Right atrium auricular region (tissue), 2 donors: ENCODE measurements around the gene GLIS2. TPM values are rescaled to one million over a fixed set of nuclear protein-coding genes. Genes with fewer than 3 reads are reported as not detected.
"Not testable (repeated sequence)": the region's sequence is repeated elsewhere in the genome, so short reads cannot be mapped to it uniquely, and the experiment has no call there.

ENCODE experiments used
- DNase-seq: peaks from one replicate; pipeline ENCODE4 v3.0.0-alpha.2; 2019; ENCODE audit warnings: low spot score
- H3K27ac ChIP-seq, 2 donors: fragments of 200-600 bp; sonication (generic); 1 replicate in 1 of 2; 2 replicates in 1 of 2; pipeline ENCODE4 v1.5.1; 2016 to 2019
- H3K27me3 ChIP-seq, 2 donors: fragments of 200-600 bp; sonication (generic); one replicate each; pipeline versions ENCODE4 v1.5.1 to v1.6.0; 2017 to 2019
- H3K36me3 ChIP-seq: fragments of 200-600 bp; sonication (generic); one replicate; pipeline ENCODE4 v1.5.1; 2016
- H3K4me1 ChIP-seq, 2 donors: fragments of 200-600 bp; sonication (generic); one replicate each; pipeline versions ENCODE4 v1.5.1 to v1.6.0; 2017 to 2019
- H3K4me3 ChIP-seq, 2 donors: fragments of 200-600 bp; sonication (generic); 1 replicate in 1 of 2; 2 replicates in 1 of 2; pipeline ENCODE4 v1.5.1; 2017 to 2019; ENCODE audit warnings: mild to moderate bottlenecking in 1 of 2, moderate library complexity in 1 of 2
- H3K9me3 ChIP-seq, 2 donors: fragments of 200-600 bp; sonication (generic); one replicate each; pipeline ENCODE4 v1.5.1; 2019
- CTCF ChIP-seq, 2 donors: fragments of 200-600 bp; sonication (generic); IDR thresholded peaks; one replicate each; pipeline ENCODE4 v1.5.1; 2019; ENCODE audit warnings: antibody characterized with exemption in 2 of 2
- total RNA-seq, 2 donors: library from RNA; depleted of rRNA; stranded (reverse); fragments of >200 nt; gene quantifications; one replicate each; pipeline ENCODE4 v1.1.0, GENCODE V29; 2016

The GLIS2 gene
- total RNA-seq, 2 donors from 2014 or later, result 10.3 to 16.0 TPM

- Histone ChIP-seq H3K4me3 (no peak overlapping the region), H3K36me3 (no peaks in the 10 kb centered on the region), H3K27me3 (no peaks in the 10 kb centered on the region), H3K27ac (no peak overlapping the region), H3K4me1 (peaks cover 0 to 49% of the 10 kb centered on the region in 2 donors), H3K9me3 (no peaks in the 10 kb centered on the region)
- DNase-seq, result no peak
- no peak for TF ChIP-seq CTCF (IDR thresholded peaks at IDR 0.05)
Observed at GRCh38 chr16:4342866-4343744, 27.2 kb downstream of the GLIS2 start.

DNA sequence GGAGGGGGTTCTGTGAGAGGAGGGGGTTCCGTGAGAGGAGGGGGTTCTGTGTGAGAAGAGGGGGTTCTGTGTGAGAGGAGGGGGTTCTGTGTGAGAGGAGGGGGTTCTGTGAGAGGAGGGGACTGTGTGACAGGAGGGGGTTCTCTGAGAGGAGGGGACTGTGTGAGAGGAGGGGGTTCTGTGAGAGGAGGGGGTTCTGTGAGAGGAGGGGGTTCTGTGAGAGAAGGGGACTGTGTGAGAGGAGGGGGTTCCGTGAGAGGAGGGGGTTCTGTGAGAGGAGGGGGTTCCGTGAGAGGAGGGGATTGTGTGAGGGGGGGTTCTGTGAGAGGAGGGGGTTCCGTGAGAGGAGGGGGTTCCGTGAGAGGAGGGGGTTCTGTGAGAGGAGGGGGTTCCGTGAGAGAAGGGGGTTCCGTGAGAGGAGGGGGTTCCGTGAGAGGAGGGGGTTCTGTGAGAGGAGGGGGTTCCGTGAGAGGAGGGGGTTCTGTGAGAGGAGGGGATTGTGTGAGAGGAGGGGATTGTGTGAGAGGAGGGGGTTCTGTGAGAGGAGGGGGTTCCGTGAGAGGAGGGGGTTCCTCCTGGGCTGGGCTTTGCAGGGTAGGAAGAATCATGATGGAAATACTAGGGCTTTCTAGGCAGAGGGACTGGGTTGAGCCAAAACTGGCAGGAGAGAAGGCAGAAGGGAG lies 28.6 kb downstream of the GLIS2 start:
- not testable (repeated sequence) for H3K27ac ChIP-seq, H3K9me3 ChIP-seq, H3K36me3 ChIP-seq, H3K4me3 ChIP-seq, DNase-seq, H3K27me3 ChIP-seq
- H3K4me1 ChIP-seq, result peaks cover 0 to 47% of the 10 kb centered on the region in 2 donors

DNA sequence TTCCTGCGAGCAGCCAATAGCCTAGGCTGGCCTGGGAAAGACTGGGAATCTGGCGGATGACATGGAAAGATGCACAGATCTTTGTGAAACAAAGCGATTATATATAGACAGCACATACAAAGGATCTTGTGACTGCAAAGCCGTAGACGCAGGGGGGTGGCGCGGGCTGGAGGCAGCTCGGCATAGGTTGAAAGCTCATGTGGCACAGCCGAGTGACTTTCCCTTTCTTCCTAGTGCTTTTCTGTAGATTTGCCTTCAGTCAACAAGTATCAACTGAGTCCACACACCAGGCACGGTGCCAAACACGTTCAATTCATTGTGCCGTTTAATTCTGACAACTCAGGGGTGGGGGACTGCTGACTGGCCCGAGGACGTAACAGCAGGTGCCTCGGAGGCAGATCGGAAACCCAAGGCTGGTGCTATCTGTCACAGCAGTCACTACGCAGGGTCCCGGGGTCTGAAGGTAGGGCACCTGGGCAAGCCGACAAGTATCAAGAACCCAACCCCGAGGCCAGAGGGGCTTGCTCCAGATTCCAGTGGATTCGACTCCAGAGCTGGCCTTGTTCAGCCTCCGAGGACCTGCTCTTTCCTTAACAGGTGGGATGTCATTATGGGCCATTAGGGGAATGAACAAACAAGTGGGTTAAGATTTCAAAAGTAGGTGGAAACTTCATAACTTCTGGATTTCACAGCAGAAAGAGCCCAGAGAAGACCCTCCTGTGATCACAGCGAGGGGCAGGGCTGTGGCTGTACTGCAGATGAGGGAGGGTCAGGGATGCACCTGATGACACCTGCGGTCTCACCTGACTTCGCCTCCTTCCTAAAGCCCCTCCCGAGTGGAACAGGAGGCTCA lies 29.3 kb downstream of the GLIS2 start:
- no peak for TF ChIP-seq CTCF (IDR thresholded peaks at IDR 0.05)
- Histone ChIP-seq H3K27me3 (no peaks in the 10 kb centered on the region), H3K36me3 (no peaks in the 10 kb centered on the region), H3K27ac (no peak overlapping the region), H3K9me3 (no peaks in the 10 kb centered on the region), H3K4me1 (peaks cover 0 to 47% of the 10 kb centered on the region in 2 donors), H3K4me3 (no peak overlapping the region)
- no peak for DNase-seq

- Histone ChIP-seq H3K27ac (no peak overlapping the region), H3K4me1 (peaks cover 0 to 50% of the 10 kb centered on the region in 2 donors), H3K4me3 (no peak overlapping the region), H3K36me3 (no peaks in the 10 kb centered on the region), H3K27me3 (no peaks in the 10 kb centered on the region), H3K9me3 (no peaks in the 10 kb centered on the region)
- DNase-seq, result no peak
- TF ChIP-seq CTCF (IDR thresholded peaks at IDR 0.05), result no peak
Observed at GRCh38 chr16:4345836-4346781, 30.2 kb downstream of the GLIS2 start.

GRCh38 chr16:4347010-4347409 lies 31.1 kb downstream of the GLIS2 start:
- no peak overlapping the region for H3K4me3 ChIP-seq
- H3K9me3 ChIP-seq, result no peaks in the 10 kb centered on the region
- TF ChIP-seq CTCF (IDR thresholded peaks at IDR 0.05), result no peak
- H3K4me1 ChIP-seq, result peaks cover 0 to 50% of the 10 kb centered on the region in 2 donors
- DNase-seq, result no peak
- H3K36me3 ChIP-seq, result no peaks in the 10 kb centered on the region
- H3K27ac ChIP-seq, result peak overlapping the region in 1 of 2 donors; percentile 57
- no peaks in the 10 kb centered on the region for H3K27me3 ChIP-seq
